HepG2 (cell line): ENCODE data around the gene SERPINA6. TPM values are rescaled to one million over a fixed set of nuclear protein-coding genes. Genes with fewer than 3 reads are reported as not detected.

Experiments
- ATAC-seq: fragments of 200-7000 bp; cut with Tn5 transposase; 3 replicates; pipeline ENCODE4 v1.9.1; 2020; ENCODE audit warnings: mild to moderate bottlenecking, moderate library complexity
- BruUV-seq: library from RNA; stranded (reverse); fragments of 400-500 nt; replicated peaks from 2 replicates; lab custom pipeline; 2021; lab: Mats Ljungman, UMichigan
- CTCF ChIA-PET: fragments of 300-600 bp; formaldehyde crosslinking; extraction: SDS; loops from one replicate; lab custom pipeline; 2021; ENCODE audit warnings: low total read pairs, inconsistent platforms, low intra/inter-chr PET ratio; lab: Yijun Ruan, JAX
- POLR2A ChIA-PET: fragments of 350-600 bp; sonication (Branson Sonifier 250); formaldehyde crosslinking; loops from one replicate; lab custom pipeline; 2020; ENCODE audit warnings: antibody characterized with exemption, inconsistent platforms; lab: Yijun Ruan, JAX
- DNase-seq: peaks from one replicate; pipeline ENCODE4 v3.0.0-alpha.2; 2015; ENCODE audit warnings: low spot score
- FAIRE-seq: peaks from 3 replicates; lab custom pipeline; 2011; peaks lifted over from hg19 to GRCh38; lab: Jason Lieb, UNC
- H2AFZ ChIP-seq: one replicate; pipeline ENCODE4 v1.6.1; 2011; ENCODE audit warnings: low read length, inconsistent platforms
- H3K27ac ChIP-seq: fragments of 300-600 bp; 3 replicates; pipeline ENCODE4 v1.8.0; 2011; ENCODE audit warnings: mixed run types, mild to moderate bottlenecking, mixed read lengths, low read length, inconsistent platforms; ENCODE audit not compliant: insufficient read depth; ENCODE audit errors: extremely low read length
- H3K27me3 ChIP-seq, 2 experiments: fragments of 200-600 bp in 1 of 2; 2 replicates in 1 of 2; 3 replicates in 1 of 2; pipeline versions ENCODE4 v1.6.0 to v1.8.0; 2011; ENCODE audit warnings: low read length in 2 of 2, mild to moderate bottlenecking in 2 of 2, moderate library complexity in 2 of 2, inconsistent platforms in 1 of 2; ENCODE audit not compliant: insufficient read depth in 2 of 2, control insufficient read depth in 1 of 2
- H3K36me3 ChIP-seq, 2 experiments: fragments of 200-600 bp in 1 of 2; replicated peaks in 1 of 2; 2 replicates in 1 of 2; 3 replicates in 1 of 2; pipeline versions ENCODE4 v1.5.1 to v1.8.0; 2011; ENCODE audit warnings: low read length in 2 of 2, inconsistent platforms in 1 of 2; ENCODE audit not compliant: insufficient read depth in 2 of 2, control insufficient read depth in 1 of 2
- H3K4me1 ChIP-seq: 2 replicates; pipeline ENCODE4 v1.5.1; 2012; ENCODE audit warnings: low read length, inconsistent platforms; ENCODE audit not compliant: insufficient read depth
- H3K4me2 ChIP-seq: 2 replicates; pipeline ENCODE4 v1.6.0; 2011; ENCODE audit warnings: low read depth, low read length, inconsistent platforms
- H3K4me3 ChIP-seq, 3 experiments: fragments of 200-600 bp in 1 of 3; sonication (generic), shearing (Covaris generic) in 1 of 3; replicated peaks in 1 of 3; 2 replicates each; pipeline ENCODE4 v1.5.1; 2011 to 2016; ENCODE audit warnings: low read length in 3 of 3, inconsistent platforms in 2 of 3, low read depth in 2 of 3, mild to moderate bottlenecking in 2 of 3, control low read depth in 1 of 3, mixed read lengths in 1 of 3; ENCODE audit not compliant: insufficient read depth in 1 of 3
- H3K79me2 ChIP-seq: one replicate; pipeline ENCODE4 v1.6.1; 2011; ENCODE audit warnings: low read length, inconsistent platforms; ENCODE audit not compliant: insufficient read depth
- H3K9ac ChIP-seq: 2 replicates; pipeline ENCODE4 v1.6.0; 2011; ENCODE audit warnings: mild to moderate bottlenecking, low read depth, low read length, inconsistent platforms; ENCODE audit not compliant: insufficient read depth
- H3K9me3 ChIP-seq: 2 replicates; pipeline ENCODE4 v1.5.1; 2012; ENCODE audit warnings: mild to moderate bottlenecking, low read length
- H4K20me1 ChIP-seq: 2 replicates; pipeline ENCODE4 v1.6.0; 2011; ENCODE audit warnings: inconsistent platforms, mild to moderate bottlenecking, low read length, moderate library complexity; ENCODE audit not compliant: insufficient read depth
- CREB1 ChIP-seq, 2 experiments: fragments of 450-650 bp in 1 of 2; IDR thresholded peaks; 2 replicates each; pipeline ENCODE4 v1.6.1; 2016 to 2017; ENCODE audit warnings: control low read depth in 1 of 2, mild to moderate bottlenecking in 1 of 2, missing compliant biosample characterization in 1 of 2, missing genetic modification characterization in 1 of 2
- EZH2 ChIP-seq: conservative IDR thresholded peaks from 2 replicates; pipeline ENCODE4 v1.6.1; 2012; ENCODE audit warnings: mild to moderate bottlenecking, low read depth, low read length, moderate library complexity
- GTF2F1 ChIP-seq: fragments of 150-350 bp; IDR thresholded peaks from 2 replicates; pipeline ENCODE4 v1.6.1; 2014; ENCODE audit warnings: low read length
- HNF4A ChIP-seq: sonication (generic); formaldehyde crosslinking; IDR thresholded peaks from 2 replicates; pipeline ENCODE4 v1.4.0; 2020; ENCODE audit warnings: missing genetic modification reagents
- MLLT10 ChIP-seq: sonication (generic); formaldehyde crosslinking; IDR thresholded peaks from 2 replicates; pipeline ENCODE4 v1.4.0; 2020; ENCODE audit warnings: missing genetic modification reagents
- SRY ChIP-seq: sonication (generic); formaldehyde crosslinking; IDR thresholded peaks from 2 replicates; pipeline ENCODE4 v1.8.0; 2022; ENCODE audit warnings: mild to moderate bottlenecking, missing genetic modification reagents
- TCF7 ChIP-seq: sonication (generic); IDR thresholded peaks from 2 replicates; pipeline ENCODE4 v1.6.1; 2016; ENCODE audit warnings: antibody characterized with exemption, low read depth
- TEAD3 ChIP-seq: optimal IDR thresholded peaks from 2 replicates; pipeline ENCODE3; 2016; ENCODE audit warnings: borderline replicate concordance
- ZMYM4 ChIP-seq: sonication (generic); formaldehyde crosslinking; IDR thresholded peaks from 2 replicates; pipeline ENCODE4 v1.8.1; 2023; ENCODE audit warnings: mild to moderate bottlenecking, missing genetic modification reagents
- ZNF326 ChIP-seq: sonication (generic); formaldehyde crosslinking; IDR thresholded peaks from 2 replicates; pipeline ENCODE4 v1.4.0; 2020; ENCODE audit warnings: missing genetic modification reagents, borderline replicate concordance
- ZNF337 ChIP-seq: sonication (generic); formaldehyde crosslinking; IDR thresholded peaks from 2 replicates; pipeline ENCODE4 v1.5.1; 2020; ENCODE audit warnings: missing genetic modification reagents, low read depth, mild to moderate bottlenecking, borderline replicate concordance
- WGBS: methylation state at CpG from one replicate; pipeline ENCODE4 v1.1.6; 2017; ENCODE audit warnings: low lambda C conversion rate; 5-methylcytosine and 5-hydroxymethylcytosine counted together
- in situ Hi-C: cut with HindIII; loops from 2 replicates; pipeline ENCODE4 v1.10.0; 2017; ENCODE audit warnings: low pct_unique_long_range_greater_than_20kb; ENCODE audit not compliant: extremely low pct_ligation_motif_present
- intact Hi-C: fragments of 100-400 bp; cut with micrococcal nuclease; formaldehyde crosslinking; loops from one replicate; pipeline ENCODE4 v1.10.0; 2022; ENCODE audit not compliant: unreplicated experiment
- polyA plus RNA-seq, 8 experiments: library from polyadenylated mRNA; depleted of rRNA in 3 of 8; stranded (reverse) in 7 of 8; unstranded in 1 of 8; fragments of >200 nt; fragmentation: Illumina TruSeq in 4 of 8; extraction: Trizol in 4 of 8; gene quantifications; 2 replicates each; pipeline versions ENCODE4 v1.2.1 to v1.2.3, GENCODE V29; 2011 to 2016; ENCODE audit warnings: low read depth in 4 of 8, missing spikeins in 1 of 8, mixed read lengths in 1 of 8; ENCODE audit not compliant: insufficient read depth in 1 of 8
- total RNA-seq, 5 experiments: library from RNA; depleted of rRNA; stranded (reverse); fragments of >200 nt; fragmentation: Illumina TruSeq; extraction: Trizol; gene quantifications; 2 replicates each; pipeline ENCODE4 v1.2.3, GENCODE V29; 2016; ENCODE audit warnings: low read depth in 1 of 5
- TF ChIP-seq, protein P1 (sequence below): sonication (generic); formaldehyde crosslinking; IDR thresholded peaks from 2 replicates; pipeline ENCODE4 v1.8.1; 2023; ENCODE audit warnings: mild to moderate bottlenecking, missing genetic modification reagents
- TF ChIP-seq, protein P2 (sequence below): sonication (generic); formaldehyde crosslinking; IDR thresholded peaks from one replicate; pipeline ENCODE4 v1.5.1; 2020; ENCODE audit warnings: mild to moderate bottlenecking, missing genetic modification reagents; ENCODE audit errors: not compliant biosample characterization

Gene SERPINA6
- total and polyA plus RNA-seq, 2 of the 13 experiments (the other 11 are each of a cell fraction or from before 2014, with no cell fraction given) = 260 to 333 TPM

DNA sequence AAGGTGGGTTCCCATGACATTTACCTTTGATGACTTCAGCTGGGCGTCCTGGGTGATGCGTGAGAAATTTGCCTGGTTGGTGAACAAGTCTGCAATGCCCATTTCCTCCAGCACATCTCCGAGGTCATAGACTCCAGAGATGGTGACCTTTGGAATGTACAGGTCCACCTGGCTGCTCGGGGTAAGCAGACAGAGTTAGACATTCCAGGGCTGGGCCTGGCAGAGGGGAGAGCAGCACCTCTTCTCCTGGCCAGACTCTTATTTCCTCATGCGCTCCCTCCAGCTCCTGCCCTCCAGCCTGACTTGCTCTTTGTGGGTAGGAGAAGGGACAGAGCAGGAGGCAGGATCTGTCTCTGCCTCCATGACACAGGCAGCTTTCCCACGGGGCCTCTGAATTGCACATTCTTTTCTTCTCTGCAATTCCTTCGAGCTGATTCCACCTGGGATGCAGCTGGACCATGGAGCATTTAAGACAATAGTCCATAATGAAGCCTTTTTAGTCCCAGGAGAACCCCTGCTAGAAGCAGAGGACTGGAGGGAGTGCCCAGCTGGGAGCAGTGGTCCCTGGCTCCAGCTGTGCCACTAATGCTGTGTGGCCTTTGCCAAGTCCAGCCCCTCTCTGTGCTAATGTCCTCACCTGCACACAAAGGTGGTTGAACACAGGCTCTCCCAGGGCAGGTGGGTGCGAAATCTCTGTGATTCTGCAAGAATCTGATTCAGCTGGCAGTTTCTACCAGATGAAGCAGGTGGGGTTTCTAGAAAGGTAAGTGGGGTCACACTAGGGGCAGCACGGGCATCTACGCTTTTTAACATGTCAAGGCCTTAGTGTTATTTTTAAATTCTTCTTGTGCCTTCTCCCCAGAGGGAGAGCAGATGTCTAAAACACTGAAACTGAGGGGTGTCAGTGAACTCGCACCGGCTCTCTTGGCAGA is 16.8 kb downstream of the SERPINA6 start:
- BruUV-seq = no TSS peak
- WGBS = 81% methylated on average over 12 of the region's 12 CpGs
- Histone ChIP-seq H3K27me3 (no peaks in the 10 kb centered on the region), H3K79me2 (no peaks in the 10 kb centered on the region), H3K9me3 (0 out of 2 replicates have a peak, but pooled peaks cover 6% of the 10 kb centered on the region), H2AFZ (no peak overlapping the region), H3K27ac (no peak overlapping the region), H3K9ac (no peak overlapping the region), H3K4me2 (no peak overlapping the region), H3K4me3 (no peak overlapping the region), H4K20me1 (no peaks in the 10 kb centered on the region), H3K4me1 (peaks cover 14% of the 10 kb centered on the region), H3K36me3 (peaks cover 35 to 80% of the 10 kb centered on the region in 2 experiments)
- no peak for FAIRE-seq
- no peak for DNase-seq
- peak; percentile 19; the same call in 1 of the 3 replicates for ATAC-seq
- ChIA-PET CTCF (interaction anchor here (1.2 to 1.9 kb wide), 3 partner anchors 107 to 174 kb away, joined by 4 to 14 read pairs (median 8); no protein-coding TSS in a partner anchor), POLR2A (interaction anchor here (0.6 to 1.9 kb wide), 3 partner anchors 11 to 276 kb away, joined by 3 to 18 read pairs (median 4); partner anchors contain the start of gene SERPINA10)
- in situ Hi-C loops (loop anchor here (5.0 to 10.0 kb wide), 2 partner anchors 169 to 252 kb away; no protein-coding TSS in a partner anchor), intact Hi-C loops (no loop called here)
- TF ChIP-seq TCF7 = no peak
- peak; percentile 30 for TF ChIP-seq TEAD3 (CRISPR knock-in tag)
- TF ChIP-seq, protein P1, sequence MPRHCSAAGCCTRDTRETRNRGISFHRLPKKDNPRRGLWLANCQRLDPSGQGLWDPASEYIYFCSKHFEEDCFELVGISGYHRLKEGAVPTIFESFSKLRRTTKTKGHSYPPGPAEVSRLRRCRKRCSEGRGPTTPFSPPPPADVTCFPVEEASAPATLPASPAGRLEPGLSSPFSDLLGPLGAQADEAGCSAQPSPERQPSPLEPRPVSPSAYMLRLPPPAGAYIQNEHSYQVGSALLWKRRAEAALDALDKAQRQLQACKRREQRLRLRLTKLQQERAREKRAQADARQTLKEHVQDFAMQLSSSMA (CRISPR knock-in tag) = no peak
- TF ChIP-seq EZH2 = no peak
- 0 out of 2 replicates have a peak, but pooled peaks have one; percentile 20 for TF ChIP-seq ZMYM4
- no peak for TF ChIP-seq MLLT10 (CRISPR knock-in tag)
- no peak for TF ChIP-seq ZNF326 (CRISPR knock-in tag)
- TF ChIP-seq GTF2F1 = no peak
- TF ChIP-seq, protein P2, sequence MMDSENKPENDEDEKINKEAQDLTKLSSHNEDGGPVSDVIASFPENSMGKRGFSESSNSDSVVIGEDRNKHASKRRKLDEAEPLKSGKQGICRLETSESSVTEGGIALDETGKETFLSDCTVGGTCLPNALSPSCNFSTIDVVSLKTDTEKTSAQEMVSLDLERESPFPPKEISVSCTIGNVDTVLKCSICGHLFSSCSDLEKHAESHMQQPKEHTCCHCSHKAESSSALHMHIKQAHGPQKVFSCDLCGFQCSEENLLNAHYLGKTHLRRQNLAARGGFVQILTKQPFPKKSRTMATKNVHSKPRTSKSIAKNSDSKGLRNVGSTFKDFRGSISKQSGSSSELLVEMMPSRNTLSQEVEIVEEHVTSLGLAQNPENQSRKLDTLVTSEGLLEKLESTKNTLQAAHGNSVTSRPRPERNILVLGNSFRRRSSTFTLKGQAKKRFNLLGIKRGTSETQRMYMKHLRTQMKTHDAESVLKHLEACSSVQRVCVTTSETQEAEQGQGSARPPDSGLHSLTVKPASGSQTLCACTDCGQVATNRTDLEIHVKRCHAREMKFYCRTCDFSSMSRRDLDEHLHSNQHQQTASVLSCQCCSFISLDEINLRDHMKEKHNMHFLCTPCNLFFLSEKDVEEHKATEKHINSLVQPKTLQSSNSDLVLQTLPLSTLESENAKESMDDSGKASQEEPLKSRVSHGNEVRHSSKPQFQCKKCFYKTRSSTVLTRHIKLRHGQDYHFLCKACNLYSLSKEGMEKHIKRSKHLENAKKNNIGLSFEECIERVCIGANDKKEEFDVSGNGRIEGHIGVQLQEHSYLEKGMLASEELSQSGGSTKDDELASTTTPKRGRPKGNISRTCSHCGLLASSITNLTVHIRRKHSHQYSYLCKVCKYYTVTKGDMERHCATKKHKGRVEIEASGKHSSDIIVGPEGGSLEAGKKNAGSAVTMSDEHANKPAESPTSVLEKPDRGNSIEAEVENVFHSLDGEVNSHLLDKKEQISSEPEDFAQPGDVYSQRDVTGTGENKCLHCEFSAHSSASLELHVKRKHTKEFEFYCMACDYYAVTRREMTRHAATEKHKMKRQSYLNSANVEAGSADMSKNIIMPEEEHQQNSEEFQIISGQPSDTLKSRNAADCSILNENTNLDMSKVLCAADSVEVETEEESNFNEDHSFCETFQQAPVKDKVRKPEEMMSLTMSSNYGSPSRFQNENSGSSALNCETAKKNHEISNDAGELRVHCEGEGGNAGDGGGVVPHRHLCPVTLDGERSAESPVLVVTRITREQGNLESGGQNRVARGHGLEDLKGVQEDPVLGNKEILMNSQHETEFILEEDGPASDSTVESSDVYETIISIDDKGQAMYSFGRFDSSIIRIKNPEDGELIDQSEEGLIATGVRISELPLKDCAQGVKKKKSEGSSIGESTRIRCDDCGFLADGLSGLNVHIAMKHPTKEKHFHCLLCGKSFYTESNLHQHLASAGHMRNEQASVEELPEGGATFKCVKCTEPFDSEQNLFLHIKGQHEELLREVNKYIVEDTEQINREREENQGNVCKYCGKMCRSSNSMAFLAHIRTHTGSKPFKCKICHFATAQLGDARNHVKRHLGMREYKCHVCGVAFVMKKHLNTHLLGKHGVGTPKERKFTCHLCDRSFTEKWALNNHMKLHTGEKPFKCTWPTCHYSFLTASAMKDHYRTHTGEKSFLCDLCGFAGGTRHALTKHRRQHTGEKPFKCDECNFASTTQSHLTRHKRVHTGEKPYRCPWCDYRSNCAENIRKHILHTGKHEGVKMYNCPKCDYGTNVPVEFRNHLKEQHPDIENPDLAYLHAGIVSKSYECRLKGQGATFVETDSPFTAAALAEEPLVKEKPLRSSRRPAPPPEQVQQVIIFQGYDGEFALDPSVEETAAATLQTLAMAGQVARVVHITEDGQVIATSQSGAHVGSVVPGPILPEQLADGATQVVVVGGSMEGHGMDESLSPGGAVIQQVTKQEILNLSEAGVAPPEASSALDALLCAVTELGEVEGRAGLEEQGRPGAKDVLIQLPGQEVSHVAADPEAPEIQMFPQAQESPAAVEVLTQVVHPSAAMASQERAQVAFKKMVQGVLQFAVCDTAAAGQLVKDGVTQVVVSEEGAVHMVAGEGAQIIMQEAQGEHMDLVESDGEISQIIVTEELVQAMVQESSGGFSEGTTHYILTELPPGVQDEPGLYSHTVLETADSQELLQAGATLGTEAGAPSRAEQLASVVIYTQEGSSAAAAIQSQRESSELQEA (CRISPR knock-in tag) = peak; percentile 50
- no peak for TF ChIP-seq ZNF337 (CRISPR knock-in tag)
- peak; percentile 61 for TF ChIP-seq HNF4A
- TF ChIP-seq SRY (CRISPR knock-in tag) = no peak
- no peak for TF ChIP-seq CREB1 (IDR thresholded peaks at IDR 0.05)
- no peak for TF ChIP-seq CREB1 (CRISPR knock-in tag; IDR thresholded peaks at IDR 0.05)
